Measurements from ENCODE around the gene JAK3.
A peak's percentile ranks its signal among the peaks of the same experiment; 100 is the strongest.
"Not testable (repeated sequence)": the region's sequence is repeated elsewhere in the genome, so short reads cannot be mapped to it uniquely, and the experiment has no call there.

JAK3 gene
- 121 to 175 reads per million in 2 donors for total RNA-seq

DNA sequence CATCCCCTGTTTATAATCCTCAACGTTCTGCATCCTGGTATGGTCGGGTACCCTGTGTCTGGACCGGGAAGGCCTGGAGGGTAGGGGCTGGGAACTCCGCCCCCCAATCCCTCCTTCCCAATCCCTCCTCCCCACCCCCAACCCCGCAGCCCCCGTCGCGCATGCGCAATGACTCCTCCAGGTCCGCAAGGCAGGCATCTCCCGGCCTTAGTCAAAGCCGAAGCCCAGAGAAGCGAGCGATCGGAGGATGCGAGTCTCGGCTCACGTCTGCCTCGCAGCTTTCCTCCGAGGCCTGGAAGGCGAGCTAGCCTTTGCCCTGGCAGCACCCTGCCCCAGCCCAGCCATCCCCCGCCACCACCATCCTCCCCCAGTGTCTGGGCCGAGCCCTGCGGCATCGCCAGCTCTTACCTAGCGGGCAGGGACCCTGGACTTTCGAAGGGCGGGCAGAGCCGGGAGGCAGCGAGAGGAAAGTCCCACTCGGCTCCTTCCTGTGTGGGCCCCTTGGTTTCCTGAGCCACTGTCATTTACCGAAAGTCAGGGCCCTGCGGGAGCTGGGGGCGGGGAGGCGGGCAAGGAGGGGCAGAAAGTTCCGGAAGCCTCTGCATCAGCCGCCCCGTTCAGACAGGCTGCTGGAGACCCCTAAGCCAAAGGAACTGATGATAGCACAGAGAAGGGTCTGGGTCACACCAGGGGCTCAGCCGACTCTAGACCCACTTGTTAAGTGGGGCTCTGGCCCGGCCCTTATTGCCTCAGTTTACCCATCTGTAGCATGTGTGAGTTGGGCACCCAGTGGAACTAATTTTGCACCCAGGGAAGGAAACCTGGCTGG is at the start of gene JAK3:
Gene JAK3, minus strand, starts transcription at position 445 of the 829 bp plus-strand sequence. CDS start 3,565 bp downstream, outside the sequence.
- DNase-seq: peak; percentile 69

DNA sequence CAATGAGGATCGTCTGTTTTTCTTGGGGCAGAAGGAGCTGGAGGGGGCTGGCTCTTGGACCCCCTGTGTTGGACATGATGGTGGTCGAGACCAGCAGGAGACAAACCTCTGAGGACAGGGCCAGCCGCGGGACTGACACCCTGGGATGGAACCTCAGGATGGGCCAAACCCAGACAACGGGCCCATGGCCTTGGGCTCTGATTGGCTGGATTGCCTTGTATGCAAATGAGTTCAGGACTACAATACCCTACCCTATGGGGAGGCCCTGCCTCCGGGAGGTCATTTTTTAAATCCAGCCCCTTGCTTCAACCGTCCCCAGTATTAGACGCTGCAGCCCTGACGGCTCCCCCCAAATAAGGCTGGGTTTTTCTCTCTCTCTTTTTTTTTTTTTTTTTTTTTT is 46.0 kb upstream of the JAK3 start:
- DNase-seq: no peak

DNA sequence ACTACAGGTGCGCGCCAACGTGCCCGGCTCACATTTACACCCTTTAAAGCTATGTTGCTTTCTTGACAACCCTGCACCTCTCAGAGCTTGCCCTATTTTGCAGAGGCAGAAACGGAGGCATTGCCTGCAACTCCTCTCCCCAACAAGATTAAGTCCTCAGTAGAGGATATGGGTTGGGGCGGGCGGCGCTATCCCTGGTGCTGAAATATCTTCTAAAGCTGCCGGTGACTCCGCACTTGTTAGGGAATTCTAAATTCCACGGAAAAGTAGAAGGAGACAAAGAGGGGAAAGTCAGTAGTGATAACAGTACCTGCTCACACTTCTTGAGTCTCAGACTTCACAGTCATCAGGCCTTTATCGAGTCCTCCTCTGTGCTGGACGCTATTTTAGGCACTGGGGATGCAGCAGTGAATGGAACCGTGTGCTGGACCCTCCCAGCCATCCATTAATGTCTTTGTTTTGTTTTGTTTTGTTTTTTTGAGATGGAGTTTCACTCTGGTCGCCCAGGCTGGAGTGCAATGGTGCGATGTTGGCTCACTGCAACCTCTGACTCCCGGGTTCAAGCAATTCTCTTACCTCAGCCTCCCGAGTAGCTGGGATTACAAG is 41.9 kb upstream of the JAK3 start:
- no peak for DNase-seq

DNA sequence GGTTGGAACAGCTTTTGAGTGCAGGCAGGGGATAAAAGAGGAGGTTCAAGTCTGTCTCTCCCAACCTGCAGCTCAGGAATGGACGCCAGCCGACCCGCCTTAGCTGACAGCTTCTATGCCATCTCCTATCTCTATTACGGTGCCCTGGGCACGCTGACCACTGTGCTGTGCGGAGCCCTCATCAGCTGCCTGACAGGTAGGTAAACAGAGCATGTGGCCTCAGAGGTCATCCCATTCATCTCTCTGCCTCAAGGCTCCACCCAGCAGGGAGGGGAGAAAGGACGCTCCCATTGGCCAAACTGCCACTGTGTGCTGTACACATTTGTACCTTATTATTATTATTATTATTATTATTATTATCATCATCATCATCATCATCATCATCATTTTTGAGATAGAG is 40.5 kb upstream of the JAK3 start:
- DNase-seq: no peak

DNA sequence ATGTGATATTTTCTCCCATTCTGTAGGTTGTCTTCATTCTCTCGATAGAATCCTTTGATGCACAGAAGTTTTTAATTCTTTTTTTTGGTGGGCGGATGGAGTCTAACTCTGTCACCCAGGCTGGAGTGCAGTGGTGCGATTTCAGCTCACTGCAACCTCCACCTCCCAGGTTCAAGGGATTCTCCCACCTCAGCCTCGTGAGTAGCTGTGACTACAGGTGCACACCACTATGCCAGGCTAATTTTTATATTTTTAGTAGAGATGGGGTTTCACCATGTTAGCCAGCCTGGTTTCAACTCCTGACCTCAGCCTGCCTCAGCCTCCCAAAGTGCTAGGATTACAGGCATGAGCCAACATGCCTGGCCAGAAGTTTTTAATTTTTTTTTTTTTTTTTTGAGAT is 39.4 kb upstream of the JAK3 start:
- not testable (repeated sequence) for DNase-seq

DNA sequence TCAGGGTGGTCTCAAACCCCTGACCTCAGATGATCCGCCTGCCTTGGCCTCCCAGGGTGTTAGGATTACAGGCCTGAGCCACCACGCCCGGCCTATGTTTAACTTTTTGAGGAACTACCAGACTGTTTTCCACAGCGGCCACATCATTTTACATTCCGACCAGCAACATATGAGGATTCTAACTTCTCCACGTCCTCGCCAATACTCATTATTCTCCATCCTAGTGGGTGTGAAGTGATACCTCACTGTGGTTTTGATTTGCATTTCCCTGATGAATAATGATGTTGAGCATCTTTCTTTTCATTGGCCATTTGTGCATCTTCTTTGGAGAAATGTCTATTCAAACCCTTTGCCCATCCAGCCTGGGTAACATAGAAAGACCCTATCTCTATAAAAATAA is 38.7 kb upstream of the JAK3 start:
- DNase-seq: no peak

DNA sequence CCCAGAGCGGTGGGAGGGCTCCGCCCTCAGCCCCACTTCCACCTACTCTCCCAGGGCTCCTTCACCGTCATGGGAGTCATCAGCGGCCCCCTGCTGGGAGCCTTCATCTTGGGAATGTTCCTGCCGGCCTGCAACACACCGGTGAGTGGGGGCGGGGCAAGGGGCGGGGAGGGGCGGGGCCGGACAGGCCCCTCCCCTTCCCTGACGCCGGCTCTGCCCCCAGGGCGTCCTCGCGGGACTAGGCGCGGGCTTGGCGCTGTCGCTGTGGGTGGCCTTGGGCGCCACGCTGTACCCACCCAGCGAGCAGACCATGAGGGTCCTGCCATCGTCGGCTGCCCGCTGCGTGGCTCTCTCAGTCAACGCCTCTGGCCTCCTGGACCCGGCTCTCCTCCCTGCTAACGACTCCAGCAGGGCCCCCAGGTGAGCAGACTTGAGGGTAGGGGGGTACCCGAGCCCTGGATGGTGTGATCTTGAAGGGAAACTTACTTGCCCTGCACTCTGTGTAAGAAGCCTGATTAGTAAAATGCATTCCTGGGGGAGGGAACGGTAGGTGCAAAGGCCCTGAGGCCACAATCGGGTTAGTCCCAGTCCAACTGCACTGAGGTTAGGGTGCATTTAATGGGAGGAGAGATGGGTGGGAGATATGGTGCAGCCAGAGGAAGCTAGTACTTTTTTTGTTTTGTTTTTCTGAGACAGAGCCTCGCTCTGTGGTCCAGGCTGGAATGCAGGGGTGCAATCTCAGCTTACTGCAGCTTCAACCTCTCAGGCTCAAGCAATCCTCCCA is 36.0 kb upstream of the JAK3 start:
- no peak for DNase-seq

DNA sequence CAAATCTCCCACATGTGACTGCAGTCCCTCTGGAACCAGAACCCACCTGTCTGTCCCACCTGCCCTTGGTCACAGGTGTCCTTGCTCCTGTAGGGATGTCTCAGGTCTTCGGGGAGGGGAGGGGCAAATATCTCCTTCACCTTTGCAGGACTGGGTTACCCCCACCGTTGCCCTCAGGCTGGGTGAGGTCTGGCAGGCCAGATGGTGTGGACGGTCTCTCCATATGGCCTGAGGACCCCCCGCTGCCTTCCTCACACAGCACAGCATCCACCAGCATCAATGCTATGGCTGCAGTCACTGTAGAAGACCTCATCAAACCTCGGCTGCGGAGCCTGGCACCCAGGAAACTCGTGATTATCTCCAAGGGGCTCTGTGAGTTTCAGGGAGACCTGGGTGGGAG is 33.9 kb upstream of the JAK3 start:
- no peak for DNase-seq

DNA sequence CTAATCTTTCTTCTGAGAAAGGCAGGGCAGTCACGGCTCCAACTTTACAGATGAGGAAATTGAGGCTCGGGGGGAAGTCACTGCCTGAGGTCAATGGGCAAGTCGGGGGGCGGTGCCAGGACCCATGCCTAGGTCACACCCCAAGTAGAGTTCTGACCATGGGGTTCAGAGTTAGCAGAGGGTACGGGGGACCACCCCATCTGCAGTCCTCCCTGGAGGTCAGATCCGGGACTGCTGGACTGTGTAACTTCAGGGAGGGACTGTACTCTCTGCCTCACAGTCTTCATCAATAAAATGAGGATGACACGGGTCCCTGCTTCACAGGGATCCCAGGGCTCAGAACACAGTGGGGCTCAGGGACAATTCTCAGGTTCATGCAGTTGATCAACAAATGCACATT is 31.7 kb upstream of the JAK3 start:
- no peak for DNase-seq

DNA sequence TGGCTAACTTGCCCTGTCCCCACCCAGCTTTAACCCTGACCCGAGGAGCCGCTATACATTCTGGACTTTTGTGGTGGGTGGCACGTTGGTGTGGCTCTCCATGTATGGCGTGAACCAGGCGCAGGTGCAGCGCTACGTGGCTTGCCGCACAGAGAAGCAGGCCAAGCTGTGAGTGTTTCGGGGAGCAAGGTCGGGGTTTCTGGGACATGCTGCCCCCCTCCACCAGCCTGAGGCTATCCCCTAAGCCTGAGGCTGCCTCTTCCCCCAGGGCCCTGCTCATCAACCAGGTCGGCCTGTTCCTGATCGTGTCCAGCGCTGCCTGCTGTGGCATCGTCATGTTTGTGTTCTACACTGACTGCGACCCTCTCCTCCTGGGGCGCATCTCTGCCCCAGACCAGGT is 29.9 kb upstream of the JAK3 start:
- no peak for DNase-seq

DNA sequence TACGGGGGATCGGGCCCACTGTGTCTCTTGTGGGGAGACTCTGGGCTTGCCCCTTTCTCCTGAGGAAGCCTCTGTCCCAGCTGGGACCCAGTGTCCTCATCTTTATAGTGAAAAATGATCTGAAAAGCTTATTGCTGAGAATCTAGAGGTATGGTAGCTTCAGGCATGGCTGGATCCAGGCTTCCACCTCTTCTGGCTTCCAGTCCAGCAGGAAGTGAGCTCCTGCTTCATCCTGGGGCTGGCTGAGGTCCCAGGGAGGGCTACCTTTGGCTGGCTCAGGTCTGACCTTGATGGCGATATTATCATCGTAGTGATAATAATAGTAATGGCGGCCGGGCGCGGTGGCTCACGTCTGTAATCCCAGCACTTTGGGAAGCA is 27.0 kb upstream of the JAK3 start:
- DNase-seq: no peak

DNA sequence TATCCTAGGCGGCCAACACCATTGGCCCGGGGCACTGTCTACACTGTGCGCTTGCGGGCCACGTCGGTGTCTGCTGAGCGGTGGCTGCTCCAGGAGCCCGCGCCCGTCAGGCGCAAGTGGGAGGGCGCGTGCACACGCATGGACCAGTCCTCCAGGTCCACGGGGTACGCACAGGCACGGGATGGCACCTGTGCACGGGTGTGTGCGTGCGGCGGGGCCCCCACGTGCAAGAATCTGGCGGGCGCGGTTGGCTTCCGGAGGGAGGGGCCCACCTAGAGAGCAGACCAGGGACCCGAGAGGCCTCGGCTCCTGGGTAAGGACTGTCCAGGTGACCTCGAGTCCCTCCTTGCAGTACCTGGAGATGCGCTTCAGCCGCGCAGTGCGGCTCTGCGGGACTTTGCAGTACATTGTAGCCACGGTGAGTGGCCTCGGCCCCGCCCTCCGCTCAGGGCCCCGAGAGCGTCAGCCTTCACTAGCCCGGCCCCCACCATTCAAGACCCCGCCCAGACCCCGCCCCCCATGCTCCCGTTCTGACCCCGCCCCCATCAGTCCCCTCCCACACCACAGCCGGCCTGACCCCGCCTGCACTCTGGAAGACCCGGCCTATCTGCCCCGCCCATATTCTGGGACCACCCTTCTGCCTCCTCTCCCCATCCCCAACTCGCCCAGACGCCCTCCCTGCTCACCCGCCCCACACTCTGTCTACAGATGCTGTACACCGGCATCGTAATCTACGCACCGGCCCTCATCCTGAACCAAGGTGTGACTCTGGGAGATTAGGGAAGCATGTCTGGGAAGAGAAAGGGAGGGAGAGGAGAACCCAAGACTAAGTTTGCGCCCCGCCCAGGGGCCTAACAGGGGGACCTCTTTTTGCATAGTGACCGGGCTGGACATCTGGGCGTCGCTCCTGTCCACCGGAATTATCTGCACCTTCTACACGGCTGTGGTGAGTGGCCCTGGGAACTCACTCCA is 26.3 kb upstream of the JAK3 start:
- DNase-seq: peak; percentile 31

DNA sequence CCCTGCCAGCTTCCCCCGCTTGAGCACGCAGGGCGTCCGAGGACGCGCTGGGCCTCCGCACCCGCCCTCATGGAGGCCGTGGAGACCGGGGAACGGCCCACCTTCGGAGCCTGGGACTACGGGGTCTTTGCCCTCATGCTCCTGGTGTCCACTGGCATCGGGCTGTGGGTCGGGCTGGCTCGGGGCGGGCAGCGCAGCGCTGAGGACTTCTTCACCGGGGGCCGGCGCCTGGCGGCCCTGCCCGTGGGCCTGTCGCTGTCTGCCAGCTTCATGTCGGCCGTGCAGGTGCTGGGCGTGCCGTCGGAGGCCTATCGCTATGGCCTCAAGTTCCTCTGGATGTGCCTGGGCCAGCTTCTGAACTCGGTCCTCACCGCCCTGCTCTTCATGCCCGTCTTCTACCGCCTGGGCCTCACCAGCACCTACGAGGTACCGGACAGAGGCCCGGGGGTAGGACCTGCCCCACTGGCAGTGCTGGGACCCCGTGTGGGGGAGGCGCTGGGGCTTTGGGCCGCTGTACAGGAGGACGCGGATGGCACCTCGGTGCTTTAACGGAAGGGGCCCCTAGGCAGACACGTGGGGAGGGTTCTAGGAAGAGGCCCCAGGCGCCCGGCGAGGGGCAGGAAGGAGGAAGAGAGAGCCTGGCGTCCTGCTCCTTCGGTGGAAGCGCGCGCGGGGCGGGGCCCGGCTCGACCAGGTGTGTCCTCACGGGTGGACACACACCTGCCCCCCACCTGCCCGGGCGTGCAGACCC is 24.6 kb upstream of the JAK3 start:
- no peak for DNase-seq

DNA sequence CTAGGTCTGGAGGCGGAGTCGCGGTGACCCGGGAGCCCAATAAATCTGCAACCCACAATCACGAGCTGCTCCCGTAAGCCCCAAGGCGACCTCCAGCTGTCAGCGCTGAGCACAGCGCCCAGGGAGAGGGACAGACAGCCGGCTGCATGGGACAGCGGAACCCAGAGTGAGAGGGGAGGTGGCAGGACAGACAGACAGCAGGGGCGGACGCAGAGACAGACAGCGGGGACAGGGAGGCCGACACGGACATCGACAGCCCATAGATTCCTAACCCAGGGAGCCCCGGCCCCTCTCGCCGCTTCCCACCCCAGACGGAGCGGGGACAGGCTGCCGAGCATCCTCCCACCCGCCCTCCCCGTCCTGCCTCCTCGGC is 24.1 kb upstream of the JAK3 start, which contains the start of gene SLC5A5:
Gene SLC5A5, plus strand, starts transcription at position 68 of the 373 bp plus-strand sequence. CDS start 375 bp downstream, outside the sequence.
- no peak for DNase-seq

DNA sequence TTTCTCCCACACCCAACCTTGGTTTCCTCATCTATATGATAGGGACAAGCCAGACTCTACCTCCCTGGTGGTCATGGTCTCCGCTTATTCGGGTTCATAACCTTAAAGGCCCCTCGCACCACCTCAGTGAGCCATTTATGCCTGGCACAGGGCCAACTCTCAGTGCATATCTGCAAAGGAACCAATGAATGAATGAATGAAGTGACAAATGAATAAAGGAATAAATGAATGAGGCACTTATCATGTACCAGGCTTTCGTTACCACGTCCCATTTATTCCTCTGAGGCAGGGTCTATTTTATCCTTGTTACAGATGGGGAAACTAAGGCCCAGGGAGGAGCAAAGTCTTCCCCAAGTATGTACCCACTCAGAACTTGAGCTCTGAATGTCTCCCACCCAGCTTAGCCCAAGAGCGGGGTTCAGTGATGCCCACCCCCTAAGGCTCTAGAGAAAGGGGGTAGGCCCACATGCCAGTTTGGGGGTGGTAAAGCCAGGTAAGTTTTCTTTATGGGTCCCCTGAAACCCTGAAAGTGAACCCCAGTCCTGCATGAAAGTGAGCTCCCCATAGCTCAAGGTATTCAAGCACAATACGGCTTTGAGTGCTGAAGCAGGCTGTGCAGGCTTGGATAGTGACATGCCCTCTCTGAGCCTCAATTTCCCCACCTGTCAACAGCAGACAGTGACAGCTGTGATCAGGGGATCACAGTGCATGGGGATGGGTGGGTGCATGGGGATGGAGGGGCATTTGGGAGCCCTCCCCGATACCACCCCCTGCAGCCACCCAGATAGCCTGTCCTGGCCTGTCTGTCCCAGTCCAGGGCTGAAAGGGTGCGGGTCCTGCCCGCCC is 23.5 kb upstream of the JAK3 start:
- DNase-seq: no peak

DNA sequence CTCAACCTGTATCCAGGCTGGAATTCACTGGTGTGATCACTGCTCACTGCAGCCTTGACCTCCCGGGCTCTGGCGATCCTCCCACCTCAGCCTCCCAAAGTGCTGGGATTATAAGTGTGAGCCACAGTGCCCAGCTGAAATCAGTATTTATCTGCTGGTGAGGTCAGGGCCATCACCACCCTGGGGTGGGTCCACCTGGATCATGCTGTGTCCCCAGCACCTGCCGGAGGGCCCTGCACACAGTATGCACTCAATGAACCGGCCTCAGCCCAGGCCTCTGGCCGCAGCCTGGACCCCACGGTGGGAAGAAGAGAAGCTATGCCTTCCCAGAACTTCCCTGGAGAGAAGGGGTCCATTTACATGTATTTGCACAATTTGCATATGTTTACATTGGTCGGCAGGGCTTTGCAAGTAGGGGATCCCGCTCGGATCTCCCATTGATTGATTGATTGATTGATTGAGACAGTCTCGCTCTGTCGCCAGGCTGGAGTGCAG is 21.4 kb upstream of the JAK3 start:
- no peak for DNase-seq

DNA sequence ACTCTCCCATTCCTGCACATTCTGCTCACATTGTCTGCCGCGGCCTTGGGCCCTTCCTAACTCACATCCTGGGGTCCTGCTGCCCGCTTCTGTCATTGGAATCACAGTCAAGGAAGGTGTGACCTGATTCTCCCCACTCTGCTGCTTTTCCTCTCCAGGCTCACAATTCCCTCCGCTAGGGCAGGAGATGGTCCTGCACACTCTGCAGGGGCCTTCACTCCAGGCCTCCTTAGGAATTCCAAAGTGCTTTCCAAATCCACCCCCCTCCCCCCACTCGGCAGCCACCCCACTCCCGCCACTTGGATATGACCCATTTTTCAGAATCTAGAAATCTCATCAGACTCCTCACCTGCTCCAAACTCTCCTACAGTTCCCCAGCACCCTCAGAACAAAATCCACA is 20.9 kb upstream of the JAK3 start:
- no peak for DNase-seq

DNA sequence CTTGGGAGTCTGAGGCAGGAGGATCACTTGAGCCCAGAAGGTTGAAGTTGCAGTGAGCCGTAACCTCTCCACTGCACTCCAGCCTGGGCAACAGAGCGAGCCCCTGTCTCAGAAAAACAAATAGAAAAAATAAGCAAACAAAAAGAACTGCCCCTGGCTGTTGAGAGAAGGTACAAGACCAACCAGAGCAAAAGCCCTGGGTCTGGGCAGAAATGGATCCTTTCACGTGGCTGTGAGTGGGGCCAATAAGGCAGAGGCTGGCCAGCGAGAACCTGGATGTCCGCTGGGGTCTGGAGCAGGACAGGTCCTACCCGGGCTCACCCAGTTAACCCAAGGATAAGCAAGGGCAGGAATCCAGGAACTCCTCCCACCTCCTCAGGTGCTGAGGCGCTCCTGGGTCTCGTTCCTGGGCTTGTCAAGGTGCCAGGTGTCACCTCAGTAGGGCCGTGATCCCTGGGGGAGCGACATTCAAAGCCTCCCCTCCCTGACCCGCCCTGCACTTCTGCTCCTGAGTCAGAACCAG is 19.2 kb upstream of the JAK3 start:
- DNase-seq: no peak

DNA sequence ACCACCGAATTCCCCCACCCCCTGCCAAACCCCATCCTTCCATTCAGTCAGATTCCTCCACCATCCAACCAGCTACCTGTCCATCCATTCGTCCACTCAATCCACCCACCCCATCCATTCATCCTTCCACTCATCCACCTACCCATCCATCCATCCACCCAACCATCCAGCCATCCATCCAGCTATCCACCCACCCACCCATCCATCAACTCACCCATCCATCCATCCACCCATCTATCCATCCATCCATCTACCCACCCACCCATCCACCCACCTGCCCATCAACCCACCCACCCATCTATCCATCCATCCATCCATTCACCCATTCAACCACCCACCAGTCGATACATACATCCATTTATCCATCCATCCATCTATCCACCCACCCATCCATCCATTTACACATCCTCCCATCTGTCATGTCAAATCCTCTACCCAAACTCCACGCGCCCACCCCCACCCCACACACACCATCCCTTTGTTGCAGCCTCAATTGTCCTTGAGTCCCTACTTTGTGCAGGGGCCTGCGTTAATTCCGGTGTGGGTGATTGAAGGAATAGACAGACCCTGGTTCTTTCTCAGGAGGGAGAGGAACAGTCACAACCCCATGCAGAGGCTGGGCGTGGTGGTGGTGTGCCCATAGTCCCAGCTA is 18.7 kb upstream of the JAK3 start:
- DNase-seq: no peak

All from activated gamma-delta T cell (primary cell).